Panc1 (cell line): Measurements from ENCODE around the gene CTNND2. TPM values are rescaled to one million over a fixed set of nuclear protein-coding genes. Genes with fewer than 3 reads are reported as not detected.

ENCODE experiments used
- ATAC-seq: fragments of 200-7000 bp; cut with Tn5 transposase; 2 replicates; pipeline ENCODE4 v1.9.1; 2020; ENCODE audit warnings: mild to moderate bottlenecking, moderate library complexity
- BruUV-seq: library from RNA; stranded (reverse); fragments of 400-500 nt; replicated peaks from 2 replicates; lab custom pipeline; 2021; lab: Mats Ljungman, UMichigan
- CTCF ChIA-PET: fragments of 300-600 bp; sonication (Branson Sonifier 250); formaldehyde crosslinking; loops from one replicate; lab custom pipeline; 2022; ENCODE audit warnings: antibody characterized with exemption; lab: Charles Lee
- POLR2A ChIA-PET: fragments of 300-600 bp; sonication (Branson Sonifier 250); formaldehyde crosslinking; loops from one replicate; lab custom pipeline; 2022; ENCODE audit warnings: antibody characterized with exemption; lab: Charles Lee
- DNase-seq: peaks from one replicate; pipeline ENCODE4 v3.0.0-alpha.2; 2010; ENCODE audit warnings: low read depth, low spot score
- H3K27ac ChIP-seq: 2 replicates; pipeline ENCODE4 v1.5.1; 2011; ENCODE audit warnings: mild to moderate bottlenecking, low read length, inconsistent platforms
- H3K27me3 ChIP-seq: fragments of 200-500 bp; sonication (Bioruptor generic); 2 replicates; pipeline ENCODE4 v1.6.0; 2014; ENCODE audit warnings: low read length, inconsistent platforms; ENCODE audit not compliant: control insufficient read depth, insufficient read depth
- H3K36me3 ChIP-seq: fragments of 200-500 bp; sonication (Bioruptor generic); 2 replicates; pipeline ENCODE4 v1.5.1; 2014; ENCODE audit warnings: inconsistent platforms, mild to moderate bottlenecking, low read length, moderate library complexity; ENCODE audit not compliant: control insufficient read depth, insufficient read depth
- H3K4me1 ChIP-seq: 2 replicates; pipeline ENCODE4 v1.5.1; 2011; ENCODE audit warnings: inconsistent platforms, mild to moderate bottlenecking, low read length, moderate library complexity; ENCODE audit not compliant: control insufficient read depth, insufficient read depth
- H3K4me3 ChIP-seq, 2 experiments: 2 replicates each; pipeline ENCODE4 v1.5.1; 2011 to 2012; ENCODE audit warnings: low read depth in 2 of 2, low read length in 2 of 2, mild to moderate bottlenecking in 2 of 2, inconsistent platforms in 1 of 2, moderate library complexity in 1 of 2
- H3K9me3 ChIP-seq: fragments of 200-500 bp; sonication (Bioruptor generic); 2 replicates; pipeline ENCODE4 v1.5.1; 2014; ENCODE audit warnings: low read depth, mild to moderate bottlenecking, inconsistent platforms, low read length, moderate library complexity; ENCODE audit not compliant: control insufficient read depth, insufficient read depth
- CTCF ChIP-seq: fragments of 450-650 bp; IDR thresholded peaks from 2 replicates; pipeline ENCODE4 v1.5.1; 2017; ENCODE audit warnings: mild to moderate bottlenecking
- POLR2AphosphoS5 ChIP-seq: IDR thresholded peaks from 2 replicates; pipeline ENCODE4 v1.6.1; 2012; ENCODE audit warnings: mild to moderate bottlenecking, low read depth, low read length, moderate library complexity
- REST ChIP-seq, 2 experiments: IDR thresholded peaks; 2 replicates each; pipeline ENCODE4 v1.6.1; 2011 to 2012; ENCODE audit warnings: low read depth in 2 of 2, control low read depth in 1 of 2, low read length in 1 of 2, mild to moderate bottlenecking in 1 of 2, moderate library complexity in 1 of 2; ENCODE audit not compliant: insufficient read depth in 1 of 2
- SIN3A ChIP-seq: IDR thresholded peaks from 2 replicates; pipeline ENCODE4 v1.6.1; 2012; ENCODE audit warnings: low read depth, mild to moderate bottlenecking, low read length, moderate library complexity, borderline replicate concordance; ENCODE audit not compliant: insufficient read depth
- TCF7L2 ChIP-seq: IDR thresholded peaks from 2 replicates; pipeline ENCODE4 v1.6.1; 2011; ENCODE audit warnings: mild to moderate bottlenecking, low read depth, low read length, inconsistent platforms
- in situ Hi-C: cut with HindIII; loops from 2 replicates; pipeline ENCODE4 v1.10.0; 2016; ENCODE audit warnings: low sequenced_read_pairs, low pct_unique_long_range_greater_than_20kb
- intact Hi-C: fragments of 100-400 bp; cut with micrococcal nuclease; formaldehyde crosslinking; loops from one replicate; pipeline ENCODE4 v1.10.0; 2022; ENCODE audit not compliant: unreplicated experiment
- total RNA-seq: library from RNA; stranded (reverse); gene quantifications from one replicate; pipeline ENCODE4 v1.2.1, GENCODE V29; 2021; ENCODE audit not compliant: unreplicated experiment

The CTNND2 gene
- total RNA-seq, 1 experiment from 2014 or later: 1.0 TPM

GRCh38 chr5:11483630-11484029 is 420.6 kb downstream of the CTNND2 start:
- no peak for TF ChIP-seq SIN3A
- TF ChIP-seq POLR2AphosphoS5: no peak
- TF ChIP-seq TCF7L2: no peak
- no peak for TF ChIP-seq CTCF
- TF ChIP-seq REST (IDR thresholded peaks at IDR 0.05; ENCODE audit: insufficient read depth in 1 of 2, low read depth in 2 of 2, low read length in 1 of 2): no peak
- POLR2A ChIA-PET: no interaction called here
- in situ Hi-C loops: no loop called here
- no peaks in the 10 kb centered on the region for H3K4me1 ChIP-seq
- intact Hi-C loops: no loop called here
- CTCF ChIA-PET: no interaction called here
- no peaks in the 10 kb centered on the region for H3K27me3 ChIP-seq
- ATAC-seq (no peak), DNase-seq (no peak)
- no peak overlapping the region for H3K4me3 ChIP-seq
- no peaks in the 10 kb centered on the region for H3K9me3 ChIP-seq
- no peak overlapping the region for H3K27ac ChIP-seq
- no TSS peak for BruUV-seq
- H3K36me3 ChIP-seq: no peaks in the 10 kb centered on the region

GRCh38 chr5:11482011-11482410 is 422.2 kb downstream of the CTNND2 start:
- Histone ChIP-seq H3K36me3 (no peaks in the 10 kb centered on the region), H3K4me1 (no peaks in the 10 kb centered on the region), H3K9me3 (no peaks in the 10 kb centered on the region), H3K4me3 (no peak overlapping the region), H3K27ac (no peak overlapping the region), H3K27me3 (no peaks in the 10 kb centered on the region)
- POLR2A ChIA-PET: no interaction called here
- TF ChIP-seq REST (IDR thresholded peaks at IDR 0.05; ENCODE audit: insufficient read depth in 1 of 2, low read depth in 2 of 2, low read length in 1 of 2) (no peak), CTCF (no peak), SIN3A (no peak), TCF7L2 (no peak), POLR2AphosphoS5 (no peak)
- ATAC-seq: no peak
- no peak for DNase-seq
- BruUV-seq: no TSS peak
- in situ Hi-C loops (no loop called here), intact Hi-C loops (no loop called here)
- CTCF ChIA-PET: no interaction called here
